HG02884 (cell line): Measurements from ENCODE around the gene IMMP2L.

ENCODE experiments used
- ATAC-seq: cut with Tn5 transposase; IDR thresholded peaks from one replicate; pipeline ENCODE4 v1.9.1; 2021; ENCODE audit warnings: mild to moderate bottlenecking, moderate library complexity; ENCODE audit not compliant: unreplicated experiment

The IMMP2L gene

DNA sequence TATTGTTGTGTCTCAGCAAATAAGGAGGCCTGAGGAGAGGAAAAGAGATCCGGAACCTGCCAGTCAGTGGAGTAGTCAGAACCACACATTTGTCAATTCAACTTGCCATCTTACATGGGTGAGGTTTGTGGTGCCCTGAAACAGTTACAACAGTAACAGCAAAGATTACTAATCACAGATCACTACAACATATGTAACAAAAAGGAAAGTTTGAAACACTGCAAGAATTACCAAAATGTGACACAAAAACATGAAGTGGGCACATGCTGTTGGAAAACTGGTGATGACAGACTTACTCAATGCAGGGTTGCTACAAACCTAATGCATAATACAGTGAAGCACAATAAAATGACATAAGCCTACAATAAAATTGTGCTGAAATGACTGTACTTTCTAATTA lies 382.0 kb downstream of the IMMP2L start:
- no peak for ATAC-seq

GRCh38 chr7:111175908-111176441 lies 386.3 kb downstream of the IMMP2L start:
- no peak for ATAC-seq

DNA sequence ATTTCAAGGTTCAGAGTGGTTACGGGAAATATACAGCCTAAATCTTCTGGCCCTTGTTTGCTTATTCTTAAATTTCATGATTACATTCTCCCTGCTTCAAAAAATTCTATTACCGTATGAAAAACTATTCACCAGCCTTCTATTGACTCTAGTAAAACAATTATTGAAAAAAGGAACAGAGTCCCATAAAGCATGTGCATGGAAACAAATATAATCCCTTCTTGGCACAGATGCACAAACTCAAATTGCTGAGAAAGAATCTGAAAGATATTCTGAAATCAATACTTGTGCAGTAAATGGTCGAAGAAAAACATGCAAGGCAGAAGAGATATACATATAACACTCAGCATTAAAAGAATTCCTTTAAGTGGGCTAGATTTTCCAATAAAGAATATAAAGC lies 387.8 kb downstream of the IMMP2L start:
- ATAC-seq, result no peak

DNA sequence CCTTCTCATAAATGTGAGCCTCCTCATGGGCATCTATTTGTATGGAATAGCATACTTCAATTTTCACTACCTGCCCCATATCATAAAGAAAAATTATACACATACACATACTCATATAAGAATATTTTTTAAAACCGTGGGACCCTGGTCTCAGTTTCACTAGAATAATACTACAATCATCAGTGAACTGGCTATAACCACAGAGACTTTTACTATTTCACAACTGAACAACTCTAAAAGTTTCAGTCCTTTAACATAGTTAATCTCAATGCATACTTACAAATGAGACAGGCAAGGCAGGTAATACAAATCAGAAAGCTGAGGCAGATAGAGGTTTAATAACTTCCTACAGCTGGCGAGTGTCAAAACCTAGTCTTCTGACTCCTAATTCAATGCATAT lies 388.3 kb downstream of the IMMP2L start:
- peak; percentile 57 for ATAC-seq

- no peak for ATAC-seq
Measured at GRCh38 chr7:111173528-111173927, 388.8 kb downstream of the IMMP2L start.

- no peak for ATAC-seq
Measured at GRCh38 chr7:111172564-111173257, 389.6 kb downstream of the IMMP2L start.

DNA sequence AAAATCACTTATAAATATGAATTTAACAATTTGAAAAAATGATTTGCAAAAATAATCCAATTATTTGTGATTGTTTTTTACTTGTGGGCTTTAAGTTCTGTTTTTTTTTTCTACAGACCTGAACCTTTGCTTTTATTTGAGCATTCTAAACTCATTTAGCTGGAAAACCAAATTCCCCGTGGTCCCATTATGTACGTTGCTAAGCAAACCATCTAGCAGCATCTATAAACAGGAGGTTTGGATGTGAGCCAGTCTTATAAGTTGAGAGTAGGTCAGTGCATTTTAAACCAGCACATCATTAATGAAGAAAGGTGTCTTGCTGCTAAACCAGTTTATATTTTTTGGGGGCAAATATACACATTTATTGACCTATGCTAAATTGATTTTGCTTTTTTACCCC lies 394.1 kb downstream of the IMMP2L start:
- ATAC-seq, result no peak

DNA sequence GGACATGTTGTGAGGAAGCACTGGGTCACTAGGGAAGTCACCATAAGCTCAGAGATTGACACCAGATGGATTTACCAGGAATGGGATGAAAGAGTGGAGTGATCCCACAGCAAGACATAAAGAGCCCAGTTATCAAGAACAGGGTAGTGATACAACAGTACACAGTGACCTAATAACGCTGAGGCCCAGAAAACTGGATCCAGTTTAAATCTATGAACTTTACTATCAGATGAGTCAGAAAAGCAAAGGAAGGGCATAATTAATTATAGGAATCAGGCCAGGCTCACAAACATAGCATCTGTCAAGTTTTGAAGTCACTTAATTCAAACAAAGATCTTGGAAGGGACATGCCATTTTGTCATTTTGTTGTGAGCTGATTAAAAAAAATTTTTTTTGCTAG lies 397.9 kb downstream of the IMMP2L start:
- no peak for ATAC-seq

DNA sequence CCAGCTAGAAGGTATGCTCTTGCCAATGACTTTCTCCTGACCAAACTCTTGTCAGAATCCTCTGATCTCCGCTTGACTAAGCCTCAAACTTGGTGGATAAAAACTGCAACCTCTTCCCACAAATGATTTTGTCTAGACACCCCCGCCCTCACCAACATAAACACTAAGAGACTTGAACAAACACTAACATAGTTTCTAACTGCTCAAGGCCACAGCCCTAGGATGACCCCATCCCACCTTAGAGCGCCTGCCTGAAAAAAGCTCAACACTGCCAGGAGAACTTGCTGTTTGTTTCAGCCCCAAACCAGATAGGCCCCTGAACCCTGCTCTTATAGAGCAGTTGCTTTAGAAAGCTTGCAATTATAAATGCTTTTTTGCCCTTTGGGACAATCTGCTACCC lies 399.6 kb downstream of the IMMP2L start:
- no peak for ATAC-seq

- ATAC-seq, result no peak
Measured at GRCh38 chr7:111160297-111160696, 402.0 kb downstream of the IMMP2L start.

GRCh38 chr7:111159426-111159825 lies 402.9 kb downstream of the IMMP2L start:
- no peak for ATAC-seq

- ATAC-seq, result no peak
Measured at GRCh38 chr7:111150709-111151108, 411.6 kb downstream of the IMMP2L start.

DNA sequence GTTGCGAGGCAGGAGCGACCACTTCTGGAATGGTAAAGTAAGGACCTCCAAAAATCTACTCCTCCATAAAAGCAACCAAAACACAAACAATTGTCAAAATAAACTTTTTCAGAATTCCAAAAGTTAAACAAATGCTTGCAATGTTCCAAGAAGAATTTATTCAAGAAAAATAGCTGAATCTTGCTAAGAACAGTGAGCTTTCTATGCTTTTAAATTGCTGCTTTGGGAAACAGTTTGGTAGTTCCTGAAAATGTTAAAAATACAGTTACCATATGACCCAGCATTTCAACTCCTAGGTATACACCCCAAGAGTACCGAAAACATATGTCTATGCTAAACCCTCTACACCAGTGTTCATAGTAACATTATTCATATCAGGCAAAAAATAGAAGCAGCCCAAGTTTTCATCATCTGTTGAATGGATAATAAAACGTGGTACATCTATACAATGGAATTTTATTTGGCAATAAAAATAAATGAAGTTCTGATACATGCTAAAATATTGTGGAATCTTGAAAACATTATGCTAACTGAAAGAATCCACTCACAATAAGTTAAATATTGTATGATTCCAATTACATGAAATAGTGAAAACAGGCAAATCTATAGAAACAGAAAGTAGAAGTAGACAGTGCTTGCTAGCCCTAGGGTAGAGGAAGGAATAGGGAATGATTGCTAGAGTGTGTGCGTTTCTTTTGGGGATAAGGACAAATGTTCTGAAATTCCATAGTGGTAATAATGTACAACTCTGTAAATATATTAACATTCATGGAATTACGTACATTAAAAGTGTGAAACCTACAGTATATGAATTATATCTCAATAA lies 414.4 kb downstream of the IMMP2L start:
- no peak for ATAC-seq

DNA sequence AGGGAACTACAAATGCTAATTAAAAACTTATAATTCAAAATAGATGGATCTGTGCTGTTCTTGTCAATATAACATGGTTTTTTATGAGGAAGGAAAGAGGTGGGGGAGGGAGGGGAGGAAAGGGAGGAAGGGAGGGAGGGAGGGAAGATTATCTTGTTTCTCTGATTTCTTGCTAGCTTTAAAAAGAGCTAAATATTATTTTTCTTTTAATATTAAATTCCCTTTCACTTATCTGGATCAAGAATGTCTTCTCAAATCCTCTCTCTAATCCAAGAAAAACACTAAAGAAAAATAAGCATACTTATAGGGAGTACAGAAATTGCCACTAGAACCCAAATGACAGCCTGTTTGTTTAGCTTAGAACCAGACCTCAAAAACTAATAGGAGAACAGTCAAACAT lies 416.2 kb downstream of the IMMP2L start:
- ATAC-seq, result no peak

GRCh38 chr7:111145472-111145871 lies 416.8 kb downstream of the IMMP2L start:
- ATAC-seq, result no peak

GRCh38 chr7:111140091-111140865 lies 422.0 kb downstream of the IMMP2L start:
- no peak for ATAC-seq

DNA sequence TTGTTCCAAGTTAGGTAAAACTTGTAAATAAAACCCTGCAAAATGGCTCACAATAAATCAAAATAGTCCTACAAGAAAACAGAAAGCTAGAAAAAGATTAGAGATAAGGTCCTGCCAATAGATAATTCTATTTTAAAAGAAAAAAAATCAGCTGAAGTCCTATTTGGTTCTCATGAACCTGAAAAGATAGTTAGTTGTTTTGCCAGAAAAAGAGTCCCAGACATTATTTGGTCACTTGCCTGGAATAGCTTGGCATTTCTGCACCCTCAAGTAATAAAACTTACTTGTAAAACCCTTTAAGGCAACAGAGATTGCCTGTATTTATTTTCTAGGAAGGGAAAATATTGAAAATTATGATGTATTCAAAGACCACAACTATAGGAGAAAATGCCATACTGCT lies 423.7 kb downstream of the IMMP2L start:
- ATAC-seq, result no peak

- peak; percentile 93 for ATAC-seq
Measured at GRCh38 chr7:111138193-111138569, 424.1 kb downstream of the IMMP2L start.

DNA sequence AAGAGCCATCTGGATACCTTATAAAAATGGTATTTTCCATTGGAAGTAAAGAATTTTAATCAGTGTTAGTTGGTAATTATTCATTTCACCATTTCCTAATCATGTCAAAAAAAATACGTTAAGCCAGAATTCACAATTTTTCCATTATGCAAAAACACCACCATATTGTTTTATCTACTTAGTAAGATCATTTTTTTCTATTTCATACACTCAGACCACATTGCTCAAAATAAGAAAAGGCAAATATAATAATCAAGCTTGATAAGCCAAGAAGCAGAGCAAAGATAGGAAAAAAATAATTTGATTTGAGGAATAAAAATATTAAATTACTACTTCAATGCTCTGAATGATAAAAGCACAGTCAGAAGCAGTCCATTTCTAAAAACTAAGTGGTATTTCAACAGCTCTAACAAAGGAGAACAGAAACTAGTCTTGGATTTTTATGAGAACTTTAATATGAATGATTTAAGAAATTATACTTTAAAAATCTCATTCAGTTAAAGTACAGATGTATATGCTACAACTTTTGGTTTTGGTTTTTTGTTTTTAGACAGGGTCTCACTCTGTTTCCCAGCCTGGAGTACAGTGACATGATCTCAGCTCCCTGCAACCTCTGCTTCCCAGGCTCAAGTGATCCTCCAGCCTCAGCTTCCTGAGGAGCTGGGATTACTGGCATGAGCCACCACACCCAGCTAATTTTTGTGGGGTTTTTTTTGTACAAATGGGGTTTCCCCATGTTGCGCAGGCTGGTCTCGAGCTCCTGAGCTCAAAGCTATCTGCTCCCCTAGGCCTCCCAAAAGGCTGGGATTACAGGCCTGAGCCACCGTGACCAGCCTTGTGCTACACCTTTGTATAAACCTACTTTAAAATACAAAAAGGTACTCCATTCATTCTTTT lies 424.7 kb downstream of the IMMP2L start:
- ATAC-seq, result peak; percentile 82

DNA sequence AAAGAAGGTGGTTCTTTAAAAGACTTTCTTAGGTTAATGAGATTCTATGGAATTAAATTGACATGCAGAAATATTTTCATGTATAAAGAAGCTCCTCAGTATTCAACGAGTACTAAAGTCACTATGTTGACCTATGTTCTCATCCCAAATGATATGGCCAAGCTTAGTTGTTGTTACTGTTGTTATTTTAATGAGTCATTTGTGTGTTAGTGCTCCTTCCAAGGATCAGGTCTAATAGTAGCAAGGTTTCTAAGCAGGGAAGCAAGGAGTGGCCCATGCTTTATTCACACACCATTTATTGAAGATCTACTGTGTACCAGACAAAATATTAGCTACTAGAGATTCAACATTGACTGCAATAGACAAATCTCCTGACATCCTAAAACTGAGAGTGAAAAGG lies 429.5 kb downstream of the IMMP2L start:
- ATAC-seq, result no peak
